ENCODE results near the gene CUBN. TPM values are rescaled to one million over a fixed set of nuclear protein-coding genes. Genes with fewer than 3 reads are reported as not detected.
A peak's percentile ranks its signal among the peaks of the same experiment; 100 is the strongest.

Gene CUBN
- total RNA-seq, 1 donor from 2014 or later, result 2.7 TPM

- H3K4me1 ChIP-seq (ENCODE audit: insufficient read depth, low read length), result peaks cover 5% of the 10 kb centered on the region
- H3K27ac ChIP-seq (ENCODE audit: low read depth, low read length), result no peak overlapping the region
- Mint-ChIP-seq H3K27ac (ENCODE audit: unreplicated experiment) (peak overlapping the region; percentile 20), H3K27me3 (ENCODE audit: low read depth, unreplicated experiment) (no peaks in the 10 kb centered on the region), H3K9me3 (ENCODE audit: unreplicated experiment) (no peaks in the 10 kb centered on the region), H3K4me1 (ENCODE audit: low read depth, unreplicated experiment) (peaks cover 29% of the 10 kb centered on the region), H3K4me3 (ENCODE audit: unreplicated experiment) (no peak overlapping the region), H3K36me3 (ENCODE audit: low read depth, unreplicated experiment) (peaks cover 2% of the 10 kb centered on the region)
- H3K36me3 ChIP-seq (ENCODE audit: insufficient read depth, low read length), result no peaks in the 10 kb centered on the region
- H2AFZ ChIP-seq (ENCODE audit: low read depth, low read length), result no peak overlapping the region
- no peaks in the 10 kb centered on the region for H3K79me2 ChIP-seq (ENCODE audit: insufficient read depth, low read length)
- no peak overlapping the region for H3K9ac ChIP-seq (ENCODE audit: low read length)
- H3K4me3 ChIP-seq (ENCODE audit: insufficient read depth, low read depth, low read length), result no peak overlapping the region
- H3K9me3 ChIP-seq (ENCODE audit: insufficient read depth, low read depth, low read length), result no peaks in the 10 kb centered on the region
- DNase-seq (ENCODE audit: low read depth) (peak; percentile 47), FAIRE-seq (no peak)
- no peaks in the 10 kb centered on the region for H3K27me3 ChIP-seq (ENCODE audit: insufficient read depth, low read length)
- TF ChIP-seq CTCF (IDR thresholded peaks at IDR 0.05; ENCODE audit: insufficient read depth, low read depth, low read length) (no peak), EZH2 (IDR thresholded peaks at IDR 0.05; ENCODE audit: insufficient read depth, low read length) (no peak)
- H3K4me2 ChIP-seq (ENCODE audit: low read length), result no peak overlapping the region
- no peaks in the 10 kb centered on the region for H4K20me1 ChIP-seq (ENCODE audit: insufficient read depth, low read length)
Measured at GRCh38 chr10:16854623-16855022, 275.0 kb downstream of the CUBN start.

- H3K27ac ChIP-seq (ENCODE audit: low read depth, low read length), result no peak overlapping the region
Measured at GRCh38 chr10:16853809-16854208, 275.8 kb downstream of the CUBN start.

More at GRCh38 chr10:16853809-16854208, 275.8 kb downstream of the CUBN start:
- Mint-ChIP-seq H3K4me1 (ENCODE audit: low read depth, unreplicated experiment) (peaks cover 36% of the 10 kb centered on the region), H3K27ac (ENCODE audit: unreplicated experiment) (no peak overlapping the region), H3K4me3 (ENCODE audit: unreplicated experiment) (no peak overlapping the region), H3K36me3 (ENCODE audit: low read depth, unreplicated experiment) (peaks cover 2% of the 10 kb centered on the region), H3K27me3 (ENCODE audit: low read depth, unreplicated experiment) (no peaks in the 10 kb centered on the region), H3K9me3 (ENCODE audit: unreplicated experiment) (no peaks in the 10 kb centered on the region)
- FAIRE-seq (no peak), DNase-seq (ENCODE audit: low read depth) (no peak)
- no peaks in the 10 kb centered on the region for H3K9me3 ChIP-seq (ENCODE audit: insufficient read depth, low read depth, low read length)
- no peaks in the 10 kb centered on the region for H3K36me3 ChIP-seq (ENCODE audit: insufficient read depth, low read length)
- no peak overlapping the region for H3K4me3 ChIP-seq (ENCODE audit: insufficient read depth, low read depth, low read length)
- H2AFZ ChIP-seq (ENCODE audit: low read depth, low read length), result no peak overlapping the region
- no peak overlapping the region for H3K4me2 ChIP-seq (ENCODE audit: low read length)
- H3K9ac ChIP-seq (ENCODE audit: low read length), result no peak overlapping the region
- H3K79me2 ChIP-seq (ENCODE audit: insufficient read depth, low read length), result no peaks in the 10 kb centered on the region
- no peaks in the 10 kb centered on the region for H3K27me3 ChIP-seq (ENCODE audit: insufficient read depth, low read length)
- H3K4me1 ChIP-seq (ENCODE audit: insufficient read depth, low read length), result peaks cover 10% of the 10 kb centered on the region
- no peak for TF ChIP-seq EZH2 (IDR thresholded peaks at IDR 0.05; ENCODE audit: insufficient read depth, low read length)
- TF ChIP-seq CTCF (IDR thresholded peaks at IDR 0.05; ENCODE audit: insufficient read depth, low read depth, low read length), result no peak
- H4K20me1 ChIP-seq (ENCODE audit: insufficient read depth, low read length), result no peaks in the 10 kb centered on the region

All from astrocyte (in vitro differentiated cells and primary cell).